GM21526 (cell line): ENCODE data around the gene TWF2.

Source experiments
- ATAC-seq: cut with Tn5 transposase; IDR thresholded peaks from one replicate; pipeline ENCODE4 v1.9.1; 2021; ENCODE audit warnings: moderate library complexity; ENCODE audit not compliant: unreplicated experiment, low FRiP score

TWF2 gene

GRCh38 chr3:52208556-52208955, 30.4 kb downstream of the TWF2 start:
- ATAC-seq = no peak

- ATAC-seq = no peak
Observed at GRCh38 chr3:52205727-52206372, 33.1 kb downstream of the TWF2 start.

GRCh38 chr3:52204337-52205073, 34.5 kb downstream of the TWF2 start:
- ATAC-seq = no peak

- no peak for ATAC-seq
Observed at GRCh38 chr3:52203701-52204100, 35.3 kb downstream of the TWF2 start.

GRCh38 chr3:52202384-52203077, 36.4 kb downstream of the TWF2 start:
- no peak for ATAC-seq

GRCh38 chr3:52200981-52201679, 37.8 kb downstream of the TWF2 start:
- ATAC-seq = no peak

- no peak for ATAC-seq
Observed at GRCh38 chr3:52198643-52199608, 40.0 kb downstream of the TWF2 start.

- peak; percentile 59 for ATAC-seq
Observed at GRCh38 chr3:52197842-52198625, 40.9 kb downstream of the TWF2 start, which contains the start of gene ALAS1. Gene ALAS1 (plus strand): TSS chr3:52198160. CDS start chr3:52199242, 1,082 bp downstream.

- ATAC-seq = no peak
Observed at GRCh38 chr3:52197499-52197841, 41.5 kb downstream of the TWF2 start.

GRCh38 chr3:52196977-52197376, 42.0 kb downstream of the TWF2 start:
- ATAC-seq = no peak

- ATAC-seq = no peak
Observed at GRCh38 chr3:52195823-52196331, 43.1 kb downstream of the TWF2 start.

- no peak for ATAC-seq
Observed at GRCh38 chr3:52195291-52195597, 43.7 kb downstream of the TWF2 start.

- no peak for ATAC-seq
Observed at GRCh38 chr3:52194485-52195290, 44.3 kb downstream of the TWF2 start.

- ATAC-seq = no peak
Observed at GRCh38 chr3:52193065-52193464, 45.9 kb downstream of the TWF2 start.

GRCh38 chr3:52191663-52192062, 47.3 kb downstream of the TWF2 start:
- no peak for ATAC-seq

- no peak for ATAC-seq
Observed at GRCh38 chr3:52190294-52191074, 48.5 kb downstream of the TWF2 start.

- ATAC-seq = no peak
Observed at GRCh38 chr3:52188556-52188955, 50.4 kb downstream of the TWF2 start.

GRCh38 chr3:52186729-52187128, 52.2 kb downstream of the TWF2 start:
- ATAC-seq = no peak
